PFSK-1 (cell line): Measurements from ENCODE around the gene HIP1R.

Source experiments
- FOXP2 ChIP-seq: optimal IDR thresholded peaks from 2 replicates; pipeline ENCODE3; 2011; ENCODE audit warnings: borderline replicate concordance, control low read depth, inconsistent platforms; ENCODE audit not compliant: insufficient read depth; ENCODE audit errors: extremely low read length, extremely low read depth
- POLR2AphosphoS5 ChIP-seq: IDR thresholded peaks from 2 replicates; pipeline ENCODE4 v1.6.1; 2012; ENCODE audit warnings: low read depth, mild to moderate bottlenecking, control low read depth, low read length, moderate library complexity
- REST ChIP-seq, 2 experiments: IDR thresholded peaks; 2 replicates each; pipeline versions ENCODE4 v1.6.1 to v1.8.0; 2011 to 2012; ENCODE audit warnings: low read depth in 2 of 2, low read length in 2 of 2, control low read depth in 1 of 2, inconsistent platforms in 1 of 2, mild to moderate bottlenecking in 1 of 2, moderate library complexity in 1 of 2; ENCODE audit not compliant: insufficient read depth in 1 of 2
- SIN3A ChIP-seq: IDR thresholded peaks from 2 replicates; pipeline ENCODE4 v1.6.1; 2012; ENCODE audit warnings: mild to moderate bottlenecking, low read length, moderate library complexity, borderline replicate concordance; ENCODE audit not compliant: insufficient read depth
- TAF1 ChIP-seq: IDR thresholded peaks from 2 replicates; pipeline ENCODE4 v1.6.1; 2012; ENCODE audit warnings: low read length, control low read depth, borderline replicate concordance; ENCODE audit not compliant: insufficient read depth

The HIP1R gene

GRCh38 chr12:122849352-122850047 is 14.2 kb downstream of the HIP1R start:
- TF ChIP-seq POLR2AphosphoS5 (no peak), FOXP2 (no peak), TAF1 (no peak), SIN3A (no peak), REST (IDR thresholded peaks at IDR 0.05; ENCODE audit: insufficient read depth in 1 of 2, low read depth in 2 of 2, low read length in 2 of 2) (no peak)

GRCh38 chr12:122850048-122850445 is 14.8 kb downstream of the HIP1R start:
- TF ChIP-seq REST (IDR thresholded peaks at IDR 0.05; ENCODE audit: insufficient read depth in 1 of 2, low read depth in 2 of 2, low read length in 2 of 2) (no peak), TAF1 (no peak), SIN3A (no peak)

GRCh38 chr12:122850695-122851350 is 15.6 kb downstream of the HIP1R start:
- TF ChIP-seq REST (IDR thresholded peaks at IDR 0.05; ENCODE audit: insufficient read depth in 1 of 2, low read depth in 2 of 2, low read length in 2 of 2): no peak
- no peak for TF ChIP-seq FOXP2
- no peak for TF ChIP-seq SIN3A
- no peak for TF ChIP-seq POLR2AphosphoS5

- TF ChIP-seq TAF1 (no peak), SIN3A (no peak), REST (IDR thresholded peaks at IDR 0.05; ENCODE audit: insufficient read depth in 1 of 2, low read depth in 2 of 2, low read length in 2 of 2) (no peak), POLR2AphosphoS5 (no peak), FOXP2 (no peak)
Measured at GRCh38 chr12:122851820-122852219, 16.6 kb downstream of the HIP1R start.
